ENCODE measurements around the gene PNLIPRP2. TPM values are rescaled to one million over a fixed set of nuclear protein-coding genes. Genes with fewer than 3 reads are reported as not detected.

The PNLIPRP2 gene
- total and polyA plus RNA-seq, 2 of the 8 experiments (the other 6 are each of a cell fraction or from before 2014, with no cell fraction given) = 0.11 TPM; not detected in 1

GRCh38 chr10:116656044-116656443 is 35.3 kb downstream of the PNLIPRP2 start:
- H4K5ac ChIP-seq (ENCODE audit: insufficient read length, low read depth, low read length) = no peak overlapping the region
- H2BK15ac ChIP-seq (ENCODE audit: low read length) = no peak overlapping the region
- no peak overlapping the region for H2BK20ac ChIP-seq (ENCODE audit: low read length)
- H2AFZ ChIP-seq (ENCODE audit: low read length) = no peak overlapping the region
- H3K4me1 ChIP-seq (replicated peaks in 1 of 4; ENCODE audit: control insufficient read depth in 3 of 4, insufficient read depth in 4 of 4, low read length in 3 of 4) = no peaks in the 10 kb centered on the region
- TF ChIP-seq TBP (IDR thresholded peaks at IDR 0.05; ENCODE audit: low read depth, low read length) = no peak
- TF ChIP-seq SP1 (IDR thresholded peaks at IDR 0.05; ENCODE audit: low read depth, low read length) = no peak
- TF ChIP-seq SIRT6 (IDR thresholded peaks at IDR 0.05; ENCODE audit: low read length) = no peak
- no peak for TF ChIP-seq KDM5A (IDR thresholded peaks at IDR 0.05; ENCODE audit: low read length)
- TF ChIP-seq YY1 (IDR thresholded peaks at IDR 0.05; ENCODE audit: low read depth, low read length) = no peak
- TF ChIP-seq CEBPB (IDR thresholded peaks at IDR 0.05; ENCODE audit: low read depth, low read length) = no peak
- TF ChIP-seq NRF1 (IDR thresholded peaks at IDR 0.05; ENCODE audit: low read depth, low read length) = no peak
- TF ChIP-seq PHF8 (conservative IDR thresholded peaks at IDR 0.05; ENCODE audit: low read depth, low read length) = no peak
- no peak for TF ChIP-seq ATF2 (IDR thresholded peaks at IDR 0.05; ENCODE audit: low read length)
- TF ChIP-seq EZH2 (IDR thresholded peaks at IDR 0.05; ENCODE audit: low read depth, low read length, severe bottlenecking) = no peak
- no peak for TF ChIP-seq SIX5 (IDR thresholded peaks at IDR 0.05; ENCODE audit: low read depth, low read length)
- no peak for TF ChIP-seq CBX5 (IDR thresholded peaks at IDR 0.05; ENCODE audit: low read depth, low read length)
- no peak for TF ChIP-seq HDAC2 (IDR thresholded peaks at IDR 0.05; ENCODE audit: borderline replicate concordance in 1 of 2, low read depth in 2 of 2, low read length in 2 of 2)
- no peak overlapping the region for H3K4me3 ChIP-seq (ENCODE audit: extremely low read depth in 1 of 4, insufficient read depth in 2 of 4, low read depth in 3 of 4, low read length in 4 of 4)
- H3K79me1 ChIP-seq (ENCODE audit: low read depth, low read length) = no peaks in the 10 kb centered on the region
- H2BK120ac ChIP-seq (replicated peaks; ENCODE audit: low read depth, low read length) = no peak overlapping the region
- no peak overlapping the region for H3K18ac ChIP-seq (ENCODE audit: extremely low read depth, low read length)
- H2BK12ac ChIP-seq (ENCODE audit: low read depth, low read length) = no peak overlapping the region
- no peak overlapping the region for H3K27ac ChIP-seq (ENCODE audit: low read depth, low read length)
- no peak overlapping the region for H3K9ac ChIP-seq (replicated peaks in 1 of 4; ENCODE audit: extremely low read depth in 1 of 4, low read depth in 3 of 4, low read length in 3 of 4)
- H3K79me2 ChIP-seq (ENCODE audit: control insufficient read depth in 1 of 2, insufficient read depth in 2 of 2, low read length in 2 of 2) = no peaks in the 10 kb centered on the region
- no peak overlapping the region for H3K4ac ChIP-seq (replicated peaks; ENCODE audit: insufficient read length, low read depth, low read length)
- H2AK5ac ChIP-seq (ENCODE audit: low read depth, low read length) = no peak overlapping the region
- DNase-seq (ENCODE audit: low read depth in 1 of 2, low spot score in 2 of 2) (no peak), FAIRE-seq (no peak)
- no peak overlapping the region for H3K14ac ChIP-seq (ENCODE audit: insufficient read length)
- H3K27me3 ChIP-seq (replicated peaks in 1 of 4; ENCODE audit: control insufficient read depth in 3 of 4, extremely low read depth in 1 of 4, insufficient read depth in 3 of 4, low read length in 3 of 4) = no peaks in the 10 kb centered on the region
- H4K8ac ChIP-seq (ENCODE audit: extremely low read depth, insufficient read depth, low read length) = no peak overlapping the region
- no peaks in the 10 kb centered on the region; the same call in 1 of the 2 replicates for H3K23me2 ChIP-seq (ENCODE audit: low read depth, low read length)
- no peak overlapping the region for H3K23ac ChIP-seq (ENCODE audit: insufficient read length)
- H4K20me1 ChIP-seq (replicated peaks in 1 of 2; ENCODE audit: control insufficient read depth in 1 of 2, insufficient read depth in 2 of 2, low read length in 2 of 2) = no peaks in the 10 kb centered on the region
- H3K56ac ChIP-seq (replicated peaks; ENCODE audit: insufficient read length, low read depth, low read length) = no peak overlapping the region
- no peak overlapping the region for H3K4me2 ChIP-seq (ENCODE audit: insufficient read depth in 1 of 2, low read depth in 2 of 2, low read length in 2 of 2)
- ChIA-PET CTCF (ENCODE audit: partially characterized antibody) (interaction anchor here (0.8 to 7.6 kb wide), 14 partner anchors 10 to 728 kb away, joined by 3 to 66 read pairs (median 6); no protein-coding TSS in a partner anchor), POLR2A (ENCODE audit: partially characterized antibody) (no interaction called here)
- H2BK5ac ChIP-seq (ENCODE audit: low read depth, low read length) = no peak overlapping the region
- no peaks in the 10 kb centered on the region for H3K9me3 ChIP-seq (ENCODE audit: insufficient read depth in 2 of 2, low read depth in 1 of 2, low read length in 1 of 2)
- 88% methylated on average over 4 of the region's 4 CpGs; no CpG with 5 or more reads in 1 of the 2 experiments for WGBS, 2 experiments (ENCODE audit: extremely low coverage in 1 of 2, insufficient coverage in 1 of 2, insufficient read length in 1 of 2, insufficient replicate concordance in 2 of 2, low coverage in 1 of 2, low lambda C conversion rate in 2 of 2, missing lambda C conversion rate in 1 of 2)
- no peak overlapping the region for H4K91ac ChIP-seq (replicated peaks; ENCODE audit: insufficient read length, low read length)
- H3K36me3 ChIP-seq (ENCODE audit: control insufficient read depth in 2 of 4, insufficient read depth in 4 of 4, low read length in 3 of 4) = no peaks in the 10 kb centered on the region
